H9 (cell line): ENCODE data around the gene PGS1. TPM values are rescaled to one million over a fixed set of nuclear protein-coding genes. Genes with fewer than 3 reads are reported as not detected.

Source experiments
- DNase-seq: peaks from one replicate; pipeline ENCODE4 v3.0.0-alpha.2; 2017
- H2AFZ ChIP-seq: one replicate; pipeline ENCODE4 v1.6.1; 2013; ENCODE audit warnings: mild to moderate bottlenecking, low read length, control low read depth, moderate library complexity
- H2AK5ac ChIP-seq: 2 replicates; pipeline ENCODE4 v1.6.1; 2013; ENCODE audit warnings: low read length, control low read depth, mixed read lengths; ENCODE audit not compliant: insufficient read length
- H2BK120ac ChIP-seq: one replicate; pipeline ENCODE4 v1.6.1; 2013; ENCODE audit warnings: low read depth, mild to moderate bottlenecking, low read length, control low read depth, inconsistent platforms; ENCODE audit not compliant: poor library complexity, severe bottlenecking
- H2BK12ac ChIP-seq: 2 replicates; pipeline ENCODE4 v1.6.1; 2013; ENCODE audit warnings: low read length, control low read depth, mixed read lengths, low read depth; ENCODE audit not compliant: insufficient read length
- H2BK15ac ChIP-seq: 2 replicates; pipeline ENCODE4 v1.6.1; 2013; ENCODE audit warnings: low read depth, low read length, control low read depth
- H2BK20ac ChIP-seq: one replicate; pipeline ENCODE4 v1.6.1; 2013; ENCODE audit warnings: low read depth, mild to moderate bottlenecking, low read length, control low read depth, inconsistent platforms; ENCODE audit not compliant: poor library complexity, severe bottlenecking
- H2BK5ac ChIP-seq: 2 replicates; pipeline ENCODE4 v1.6.1; 2013; ENCODE audit warnings: low read length, control low read depth, mixed read lengths; ENCODE audit not compliant: insufficient read length
- H3K14ac ChIP-seq: 2 replicates; pipeline ENCODE4 v1.6.1; 2013; ENCODE audit warnings: low read length, control low read depth; ENCODE audit not compliant: insufficient read depth
- H3K18ac ChIP-seq: 2 replicates; pipeline ENCODE4 v1.6.1; 2013; ENCODE audit warnings: low read depth, mild to moderate bottlenecking, mixed read lengths, low read length, control low read depth; ENCODE audit not compliant: insufficient read length
- H3K23ac ChIP-seq: 2 replicates; pipeline ENCODE4 v1.6.1; 2013; ENCODE audit warnings: low read length, control low read depth, mixed read lengths, low read depth; ENCODE audit not compliant: insufficient read length
- H3K23me2 ChIP-seq: 2 replicates; pipeline ENCODE4 v1.6.1; 2013; ENCODE audit warnings: low read depth, mild to moderate bottlenecking, mixed read lengths, low read length, control low read depth; ENCODE audit not compliant: insufficient read length, poor library complexity, severe bottlenecking
- H3K27ac ChIP-seq: 2 replicates; pipeline ENCODE4 v1.5.1; 2013; ENCODE audit warnings: low read length, control low read depth, mixed read lengths, low read depth; ENCODE audit not compliant: insufficient read length
- H3K27me3 ChIP-seq: 2 replicates; pipeline ENCODE4 v1.6.1; 2013; ENCODE audit warnings: low read length, control low read depth, inconsistent platforms; ENCODE audit not compliant: insufficient read depth
- H3K4ac ChIP-seq: 2 replicates; pipeline ENCODE4 v1.6.1; 2013; ENCODE audit warnings: low read depth, mild to moderate bottlenecking, control low read depth, inconsistent platforms, low read length, moderate library complexity
- H3K4me1 ChIP-seq: 2 replicates; pipeline ENCODE4 v1.6.1; 2013; ENCODE audit warnings: low read length, control low read depth, inconsistent platforms; ENCODE audit not compliant: insufficient read depth
- H3K4me2 ChIP-seq: 2 replicates; pipeline ENCODE4 v1.6.1; 2013; ENCODE audit warnings: low read length, control low read depth, mixed read lengths; ENCODE audit not compliant: insufficient read length, insufficient read depth
- H3K56ac ChIP-seq: 2 replicates; pipeline ENCODE4 v1.6.1; 2013; ENCODE audit warnings: low read depth, mild to moderate bottlenecking, mixed read lengths, low read length, control low read depth; ENCODE audit not compliant: insufficient read length
- H3K79me1 ChIP-seq: 2 replicates; pipeline ENCODE4 v1.6.1; 2013; ENCODE audit warnings: low read depth, mild to moderate bottlenecking, moderate library complexity, low read length, control low read depth, inconsistent platforms; ENCODE audit not compliant: insufficient read depth, poor library complexity, severe bottlenecking
- H3K79me2 ChIP-seq: 2 replicates; pipeline ENCODE4 v1.6.1; 2013; ENCODE audit warnings: low read length, control low read depth, inconsistent platforms; ENCODE audit not compliant: insufficient read depth
- H3K9ac ChIP-seq: 2 replicates; pipeline ENCODE4 v1.6.1; 2013; ENCODE audit warnings: low read length, control low read depth, mixed read lengths; ENCODE audit not compliant: insufficient read length; ENCODE audit errors: extremely low read depth
- H3K9me3 ChIP-seq: one replicate; pipeline ENCODE4 v1.6.1; 2013; ENCODE audit warnings: low read depth, low read length, inconsistent platforms; ENCODE audit not compliant: control insufficient read depth
- H3T11ph ChIP-seq: one replicate; pipeline ENCODE4 v1.6.1; 2013; ENCODE audit warnings: mild to moderate bottlenecking, low read length, control low read depth, inconsistent platforms
- H4K20me1 ChIP-seq: one replicate; pipeline ENCODE4 v1.6.1; 2013; ENCODE audit not compliant: control insufficient read depth, insufficient read length, insufficient read depth
- H4K5ac ChIP-seq: 2 replicates; pipeline ENCODE4 v1.6.1; 2013; ENCODE audit warnings: low read depth, mild to moderate bottlenecking, mixed read lengths, low read length, control low read depth; ENCODE audit not compliant: insufficient read length
- H4K8ac ChIP-seq: replicated peaks from 2 replicates; pipeline ENCODE4 v1.6.1; 2013; ENCODE audit warnings: low read length, control low read depth, mixed read lengths, low read depth; ENCODE audit not compliant: insufficient read length
- H4K91ac ChIP-seq: 2 replicates; pipeline ENCODE4 v1.6.1; 2013; ENCODE audit warnings: low read depth, mild to moderate bottlenecking, moderate library complexity, mixed read lengths, low read length, control low read depth; ENCODE audit not compliant: insufficient read length
- H3K27ac Mint-ChIP-seq, 3 experiments: 2 replicates in 2 of 3; 3 replicates in 1 of 3; pipeline ENCODE4 v1.8.0; 2020 to 2021; ENCODE audit warnings: mixed read lengths in 3 of 3, mild to moderate bottlenecking in 1 of 3, moderate library complexity in 1 of 3
- H3K27me3 Mint-ChIP-seq: 2 replicates; pipeline ENCODE4 v1.8.0; 2021; ENCODE audit warnings: low read depth, mild to moderate bottlenecking, moderate library complexity, mixed read lengths
- H3K36me3 Mint-ChIP-seq, 3 experiments: 2 replicates in 2 of 3; 3 replicates in 1 of 3; pipeline ENCODE4 v1.8.0; 2020 to 2021; ENCODE audit warnings: low read depth in 3 of 3, mixed read lengths in 3 of 3; ENCODE audit not compliant: insufficient read depth in 1 of 3
- H3K4me1 Mint-ChIP-seq, 2 experiments: 2 replicates each; pipeline ENCODE4 v1.8.0; 2020; ENCODE audit warnings: mixed read lengths in 2 of 2
- H3K4me3 Mint-ChIP-seq, 2 experiments: 2 replicates in 1 of 2; 3 replicates in 1 of 2; pipeline ENCODE4 v1.8.0; 2020 to 2021; ENCODE audit warnings: mild to moderate bottlenecking in 2 of 2, mixed read lengths in 2 of 2, moderate library complexity in 1 of 2
- H3K9me3 Mint-ChIP-seq, 2 experiments: 2 replicates in 1 of 2; 3 replicates in 1 of 2; pipeline ENCODE4 v1.8.0; 2020; ENCODE audit warnings: mild to moderate bottlenecking in 2 of 2, mixed read lengths in 2 of 2, moderate library complexity in 1 of 2
- CTCF ChIP-seq: fragments of 200-600 bp; sonication (generic); conservative IDR thresholded peaks from 3 replicates; pipeline ENCODE4 v1.8.0; 2021; ENCODE audit warnings: antibody characterized with exemption, mild to moderate bottlenecking
- WGBS: extraction: QIAGEN DNeasy Blood & Tissue Kit; methylation state at CpG from one replicate; pipeline ENCODE4 v1.1.7; 2013; ENCODE audit warnings: missing lambda C conversion rate, low lambda C conversion rate, mixed read lengths; ENCODE audit not compliant: insufficient read length; ENCODE audit errors: extremely low coverage; 5-methylcytosine and 5-hydroxymethylcytosine counted together
- total RNA-seq: library from RNA; stranded (reverse); gene quantifications from 2 replicates; pipeline ENCODE4 v1.2.1, GENCODE V29; 2021

PGS1 gene
- total RNA-seq, 1 experiment from 2014 or later: 45.7 TPM

- Histone ChIP-seq H3K56ac (no peak overlapping the region), H2BK12ac (no peak overlapping the region), H4K20me1 (no peaks in the 10 kb centered on the region), H2BK15ac (no peak overlapping the region), H4K8ac (no peak overlapping the region), H3K27ac (peak overlapping the region; percentile 80), H2BK20ac (no peak overlapping the region), H3K9me3 (no peaks in the 10 kb centered on the region), H3K4me2 (no peak overlapping the region), H3K14ac (no peak overlapping the region), H3K23me2 (no peaks in the 10 kb centered on the region), H2AK5ac (no peak overlapping the region), H3T11ph (no peak overlapping the region), H4K5ac (no peak overlapping the region), H3K23ac (no peak overlapping the region), H3K79me2 (no peaks in the 10 kb centered on the region), H3K9ac (no peak overlapping the region), H3K18ac (no peak overlapping the region), H2AFZ (no peak overlapping the region), H2BK120ac (no peak overlapping the region), H3K4me1 (peaks cover 13% of the 10 kb centered on the region; the same call in 1 of the 2 replicates), H3K4ac (no peak overlapping the region), H3K79me1 (no peaks in the 10 kb centered on the region), H4K91ac (no peak overlapping the region), H3K27me3 (no peaks in the 10 kb centered on the region; the same call in 1 of the 2 replicates), H2BK5ac (no peak overlapping the region)
- no peaks in the 10 kb centered on the region; a peak in 1 of 5 replicates for H3K9me3 Mint-ChIP-seq
- H3K27me3 Mint-ChIP-seq: no peaks in the 10 kb centered on the region; the same call in 1 of the 2 replicates
- no peak for TF ChIP-seq CTCF
- DNase-seq: peak; percentile 58
- H3K4me3 Mint-ChIP-seq: peak overlapping the region in 1 of 2 experiments; percentile 32; a peak in 1 of 5 replicates
- H3K4me1 Mint-ChIP-seq: peaks cover 75 to 78% of the 10 kb centered on the region in 2 experiments
- peak overlapping the region; percentile 72 to 98 (median 88); a peak in 5 of 7 replicates for H3K27ac Mint-ChIP-seq
- no CpG with 5 or more reads among the region's 8 CpGs for WGBS
- no peaks in the 10 kb centered on the region for H3K36me3 Mint-ChIP-seq
Observed at GRCh38 chr17:78368854-78369495, 9.5 kb upstream of the PGS1 start.
